GM18498 (cell line): Measurements from ENCODE around the gene ADGRL2.

Source experiments
- ATAC-seq: cut with Tn5 transposase; IDR thresholded peaks from one replicate; pipeline ENCODE4 v1.9.1; 2021; ENCODE audit warnings: mild to moderate bottlenecking, moderate library complexity; ENCODE audit not compliant: unreplicated experiment

ADGRL2 gene

DNA sequence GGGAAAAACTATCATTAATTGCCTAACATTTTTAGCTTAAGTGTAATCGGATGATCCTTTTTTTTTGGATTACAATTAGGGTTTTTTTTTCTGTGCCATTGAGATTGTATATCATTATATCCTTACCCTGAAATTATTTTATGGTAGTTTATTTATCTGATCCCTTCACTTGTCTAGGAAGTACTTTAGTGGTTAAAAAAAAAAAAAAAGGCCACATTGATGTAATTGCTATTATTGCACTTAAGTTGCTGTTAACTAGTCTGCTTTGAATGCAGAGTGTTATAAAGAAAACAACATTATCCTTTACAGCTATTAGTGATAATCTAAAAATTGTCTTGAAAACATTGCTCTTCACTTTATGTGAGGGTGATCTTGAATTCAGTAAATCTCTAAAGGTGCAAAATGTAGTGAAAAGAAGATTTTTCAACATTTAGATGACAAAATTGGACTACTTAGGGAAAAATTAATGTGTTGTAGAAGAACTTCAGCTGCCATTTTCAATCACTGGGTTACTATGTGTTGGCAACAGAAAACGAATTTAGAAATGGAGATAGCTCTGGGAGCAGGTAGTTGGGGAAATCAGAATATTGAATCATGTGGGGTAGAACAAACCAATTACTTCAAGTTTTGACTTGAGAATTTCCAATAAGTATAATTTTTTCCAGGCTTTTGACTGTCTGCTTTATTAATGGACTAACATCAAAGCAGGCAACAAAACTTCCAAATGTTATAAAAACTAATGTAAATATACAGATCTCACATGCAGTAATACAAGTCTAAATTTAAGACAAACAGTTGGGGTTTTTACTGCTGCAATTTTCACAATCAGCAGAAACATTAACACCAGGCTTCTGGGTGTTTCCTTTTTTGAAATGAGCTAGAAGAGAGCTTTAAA is 5.0 kb downstream of the ADGRL2 start:
- ATAC-seq: no peak

GRCh38 chr1:81806432-81806770 is 5.7 kb downstream of the ADGRL2 start:
- ATAC-seq: no peak

DNA sequence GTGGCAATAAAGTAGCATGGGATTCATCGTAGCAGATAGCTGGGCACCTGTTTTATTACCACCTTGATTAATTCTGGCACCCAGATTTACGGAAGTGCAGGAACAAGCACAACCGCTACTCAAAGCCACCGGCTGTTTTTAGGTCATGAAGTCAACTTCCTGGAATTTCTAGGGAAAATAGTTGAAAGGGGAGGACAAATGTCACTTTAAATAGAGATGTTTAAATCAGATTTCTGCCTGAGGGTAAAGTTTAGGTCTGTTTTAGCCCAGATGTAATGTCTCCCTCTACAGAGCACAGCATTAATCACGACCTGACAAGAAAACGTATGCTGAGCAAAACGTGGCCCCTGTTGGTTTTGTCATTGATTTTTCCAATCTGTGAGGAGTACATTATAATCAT is 8.0 kb downstream of the ADGRL2 start:
- no peak for ATAC-seq

DNA sequence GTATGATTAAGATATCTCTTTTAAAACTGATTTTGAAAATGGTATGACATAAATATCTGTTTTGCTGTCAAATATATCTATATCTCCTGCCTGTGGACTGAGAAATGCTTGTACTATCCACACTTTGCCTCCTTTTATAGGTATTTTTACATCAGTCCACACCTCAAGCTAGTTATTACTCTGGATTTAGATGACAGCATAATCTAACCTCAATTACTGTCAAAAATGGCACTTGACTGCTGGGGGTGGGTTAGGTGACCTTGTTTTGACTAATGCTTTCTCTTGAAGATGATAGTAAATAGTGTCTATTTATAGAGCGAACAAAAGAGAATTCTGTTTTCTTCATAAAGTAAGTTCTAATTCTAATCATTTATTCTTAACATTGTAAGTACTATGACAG is 9.1 kb downstream of the ADGRL2 start:
- ATAC-seq: no peak

- ATAC-seq: no peak
Observed at GRCh38 chr1:81811757-81812371, 11.1 kb downstream of the ADGRL2 start.

- no peak for ATAC-seq
Observed at GRCh38 chr1:81812712-81813111, 12.0 kb downstream of the ADGRL2 start.

GRCh38 chr1:81813691-81814090 is 13.0 kb downstream of the ADGRL2 start:
- ATAC-seq: no peak

DNA sequence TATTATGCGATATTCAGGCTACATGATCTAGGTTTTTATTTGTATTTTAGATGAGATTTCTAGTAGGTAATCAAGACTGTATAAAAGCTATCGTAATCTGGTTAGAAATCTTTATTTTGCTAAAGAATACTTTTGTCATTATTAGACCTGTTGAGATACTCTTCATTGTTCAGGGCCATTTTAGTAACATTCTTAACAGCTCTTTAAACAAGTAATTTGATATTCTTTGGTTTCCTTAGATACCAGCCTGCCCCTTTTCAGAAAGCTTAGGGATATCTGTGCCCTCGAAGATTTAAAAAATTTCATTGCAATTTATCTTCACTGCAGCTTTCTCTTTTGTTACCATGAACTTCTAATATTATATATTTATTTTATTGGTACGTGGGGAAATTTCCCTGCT is 18.9 kb downstream of the ADGRL2 start:
- no peak for ATAC-seq

DNA sequence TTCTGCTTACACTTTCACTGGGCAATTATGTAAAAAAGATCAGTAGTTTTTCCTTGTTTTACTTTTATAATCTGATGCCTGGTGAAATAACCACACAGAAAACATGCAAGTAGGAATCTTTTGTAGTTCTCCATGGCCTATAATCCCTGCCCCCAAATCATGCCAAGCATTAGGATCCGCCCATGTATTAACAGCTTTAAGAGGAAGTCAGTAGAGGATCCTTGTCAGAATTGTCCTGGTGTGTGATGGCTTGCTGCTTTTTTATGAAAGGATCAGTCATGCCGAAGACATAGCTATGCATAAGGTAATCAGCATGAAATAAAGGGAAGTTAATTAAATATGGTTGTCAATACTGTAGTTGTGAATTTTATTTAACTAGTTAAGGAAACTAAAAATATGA is 20.0 kb downstream of the ADGRL2 start:
- ATAC-seq: no peak

GRCh38 chr1:81823082-81823481 is 22.3 kb downstream of the ADGRL2 start:
- no peak for ATAC-seq

- ATAC-seq: no peak
Observed at GRCh38 chr1:81824759-81825158, 24.0 kb downstream of the ADGRL2 start.

- ATAC-seq: no peak
Observed at GRCh38 chr1:81827942-81828341, 27.2 kb downstream of the ADGRL2 start.

GRCh38 chr1:81832573-81832972 is 31.8 kb downstream of the ADGRL2 start:
- no peak for ATAC-seq

GRCh38 chr1:81833722-81834121 is 33.0 kb downstream of the ADGRL2 start:
- ATAC-seq: no peak

- no peak for ATAC-seq
Observed at GRCh38 chr1:81834268-81834667, 33.5 kb downstream of the ADGRL2 start.

DNA sequence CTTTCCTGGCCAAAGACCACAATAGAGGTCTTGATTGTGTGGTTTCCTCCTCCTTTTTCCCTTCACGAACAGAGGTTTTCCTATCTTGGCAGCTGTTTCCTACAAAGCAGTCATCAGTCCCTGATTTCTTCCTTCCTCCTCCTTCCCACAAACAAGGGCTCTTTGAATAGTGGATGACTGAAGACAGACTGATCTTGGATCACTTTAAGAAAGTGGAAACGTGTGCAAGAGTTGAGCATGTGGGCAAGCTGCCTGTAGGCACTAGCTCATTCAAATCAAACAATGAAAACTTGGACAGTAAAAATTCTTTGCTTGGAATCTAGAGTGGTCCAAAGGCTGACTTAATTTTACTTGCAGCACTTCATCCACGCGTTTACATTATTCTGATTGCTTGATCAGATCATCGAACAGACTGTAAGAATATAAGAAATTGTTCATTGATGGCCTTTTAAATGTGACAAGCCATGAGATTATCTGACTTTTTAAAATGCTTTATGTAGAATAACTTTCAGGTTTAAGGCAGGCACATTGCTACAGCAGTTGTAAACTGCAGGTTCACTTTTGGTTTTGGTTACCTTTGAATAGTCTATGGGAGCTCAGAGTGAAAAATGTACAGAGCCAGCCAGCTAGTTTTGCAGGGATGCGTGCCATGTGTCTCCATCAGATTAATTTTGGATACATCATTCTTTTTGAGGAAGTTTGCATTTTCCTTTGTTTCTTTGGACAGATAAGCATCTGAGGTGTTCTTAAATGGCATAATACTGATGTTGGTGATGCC is 34.4 kb downstream of the ADGRL2 start:
- no peak for ATAC-seq

GRCh38 chr1:81836007-81836626 is 35.4 kb downstream of the ADGRL2 start:
- ATAC-seq: no peak

DNA sequence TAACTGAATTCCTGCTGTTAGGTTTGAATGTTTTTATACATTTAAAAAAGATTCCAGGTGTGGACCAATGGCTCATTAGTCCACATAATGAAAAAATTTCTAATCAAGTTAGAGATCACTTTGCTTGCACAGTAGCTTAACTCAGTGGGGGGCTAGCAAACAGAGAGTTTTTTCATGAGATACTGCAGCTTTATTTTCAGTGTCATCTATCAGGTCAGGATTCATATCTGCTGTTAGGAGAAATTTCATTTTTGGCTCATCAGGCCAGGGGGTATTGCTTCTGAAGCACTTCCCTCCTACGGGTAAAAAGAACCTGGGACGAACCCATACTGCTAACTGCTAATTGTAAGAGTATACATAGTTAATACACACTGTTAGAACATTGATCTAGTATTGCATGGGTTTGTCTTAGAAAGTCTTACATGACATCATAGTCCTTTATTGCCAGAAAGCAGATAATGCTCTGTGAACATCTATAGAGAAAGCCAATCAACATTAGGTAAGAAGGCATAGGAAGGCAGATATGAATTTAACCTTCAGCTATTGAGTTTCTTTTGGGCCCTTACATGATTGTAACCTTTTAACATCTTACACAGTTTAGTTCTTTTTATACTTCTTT is 38.0 kb downstream of the ADGRL2 start:
- ATAC-seq: no peak

GRCh38 chr1:81840805-81841204 is 40.1 kb downstream of the ADGRL2 start:
- no peak for ATAC-seq

DNA sequence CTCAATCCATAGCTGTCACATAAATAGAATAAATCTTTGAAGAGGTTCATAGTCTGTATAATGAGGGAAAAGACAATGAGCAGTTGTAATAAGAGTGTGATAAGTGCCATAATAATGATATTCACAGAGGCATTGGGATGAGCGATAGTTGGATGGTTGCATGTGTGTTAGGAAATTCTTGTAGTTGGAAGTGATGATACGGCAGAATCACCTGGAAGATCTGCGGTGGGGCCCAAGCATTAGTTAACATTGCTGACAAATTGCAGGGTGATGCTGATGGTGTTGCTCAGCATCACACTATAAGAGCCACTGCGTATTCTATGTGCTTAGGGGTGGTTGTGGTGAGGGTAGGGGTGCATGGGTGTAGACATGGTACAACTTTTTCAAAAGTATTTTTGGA is 41.1 kb downstream of the ADGRL2 start:
- no peak for ATAC-seq

- no peak for ATAC-seq
Observed at GRCh38 chr1:81844477-81844876, 43.7 kb downstream of the ADGRL2 start.
